Activated gamma-delta T cell (primary cell): ENCODE measurements around the gene SARDH.
A peak's percentile ranks its signal among the peaks of the same experiment; 100 is the strongest.
"Not testable (repeated sequence)": the region's sequence is repeated elsewhere in the genome, so short reads cannot be mapped to it uniquely, and the experiment has no call there.

Experiments used
- DNase-seq: peaks from one replicate; lab custom pipeline; 2025; lab: John Stamatoyannopoulos, UW

SARDH gene

DNA sequence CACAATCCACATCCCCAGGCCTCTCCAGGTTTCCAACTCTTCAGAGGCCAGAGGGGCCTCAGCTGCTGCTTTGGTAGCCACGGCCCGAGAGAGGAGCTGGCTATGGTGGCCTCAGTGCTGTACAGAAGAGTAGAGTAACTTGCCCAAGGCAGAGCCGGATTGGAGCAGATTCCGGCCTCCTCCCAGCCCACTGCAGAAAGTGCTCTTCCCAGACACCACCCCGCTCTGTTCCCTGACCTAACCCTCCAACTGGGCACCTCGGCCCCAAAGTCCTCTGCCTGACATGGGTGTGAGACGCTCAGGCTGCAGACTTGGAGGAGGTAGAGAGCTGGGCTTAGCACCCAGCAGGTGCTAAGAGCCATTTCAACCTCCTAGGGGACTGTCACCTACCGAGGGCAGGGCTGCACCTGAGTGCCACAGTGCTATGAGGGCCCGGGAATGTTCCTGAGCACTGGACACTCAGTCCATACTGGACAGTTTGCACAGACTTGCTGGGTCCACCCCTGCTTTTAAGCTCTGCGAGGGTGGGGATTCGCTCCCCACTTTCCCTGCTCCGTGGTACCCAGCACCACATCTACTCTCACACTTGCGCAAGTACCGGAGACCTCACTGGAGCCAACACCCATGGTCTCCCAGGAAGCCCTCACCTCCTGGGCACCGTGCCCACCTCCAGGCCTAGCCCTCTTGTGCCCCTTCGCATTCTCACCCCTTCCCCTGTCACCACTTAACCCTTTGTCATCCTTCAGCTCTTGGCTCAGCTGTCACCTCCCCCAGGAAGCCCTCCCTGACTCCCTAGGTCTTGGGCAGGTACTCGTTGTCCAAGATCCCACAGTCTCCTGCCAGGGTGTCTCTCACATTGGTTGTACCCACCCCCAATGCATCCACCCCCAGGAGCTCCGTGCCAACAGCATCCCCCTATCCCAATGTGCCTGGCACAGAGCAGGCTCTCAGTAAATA is 52.2 kb downstream of the SARDH start:
- no peak for DNase-seq

DNA sequence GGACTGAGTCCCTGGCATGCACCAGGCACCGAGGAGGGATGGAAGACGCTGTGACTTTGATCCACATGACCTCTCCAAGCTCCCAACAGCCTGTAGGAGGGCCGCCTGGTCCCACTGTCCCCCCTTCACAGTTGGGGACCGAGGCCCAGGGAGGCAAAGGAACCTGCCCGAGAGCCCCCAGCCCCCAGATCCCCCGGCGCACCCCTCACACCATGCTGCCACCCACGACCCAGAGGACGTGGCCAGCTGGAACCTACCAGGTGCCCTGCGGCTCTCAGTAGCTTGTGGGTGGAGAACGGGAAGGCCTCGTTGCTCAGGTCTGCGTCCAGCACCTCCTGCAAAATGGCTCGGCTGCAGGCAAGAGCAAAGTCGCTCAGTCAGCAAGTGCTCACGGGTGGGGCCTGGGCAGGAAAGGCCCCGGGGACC is 53.2 kb downstream of the SARDH start:
- no peak for DNase-seq

DNA sequence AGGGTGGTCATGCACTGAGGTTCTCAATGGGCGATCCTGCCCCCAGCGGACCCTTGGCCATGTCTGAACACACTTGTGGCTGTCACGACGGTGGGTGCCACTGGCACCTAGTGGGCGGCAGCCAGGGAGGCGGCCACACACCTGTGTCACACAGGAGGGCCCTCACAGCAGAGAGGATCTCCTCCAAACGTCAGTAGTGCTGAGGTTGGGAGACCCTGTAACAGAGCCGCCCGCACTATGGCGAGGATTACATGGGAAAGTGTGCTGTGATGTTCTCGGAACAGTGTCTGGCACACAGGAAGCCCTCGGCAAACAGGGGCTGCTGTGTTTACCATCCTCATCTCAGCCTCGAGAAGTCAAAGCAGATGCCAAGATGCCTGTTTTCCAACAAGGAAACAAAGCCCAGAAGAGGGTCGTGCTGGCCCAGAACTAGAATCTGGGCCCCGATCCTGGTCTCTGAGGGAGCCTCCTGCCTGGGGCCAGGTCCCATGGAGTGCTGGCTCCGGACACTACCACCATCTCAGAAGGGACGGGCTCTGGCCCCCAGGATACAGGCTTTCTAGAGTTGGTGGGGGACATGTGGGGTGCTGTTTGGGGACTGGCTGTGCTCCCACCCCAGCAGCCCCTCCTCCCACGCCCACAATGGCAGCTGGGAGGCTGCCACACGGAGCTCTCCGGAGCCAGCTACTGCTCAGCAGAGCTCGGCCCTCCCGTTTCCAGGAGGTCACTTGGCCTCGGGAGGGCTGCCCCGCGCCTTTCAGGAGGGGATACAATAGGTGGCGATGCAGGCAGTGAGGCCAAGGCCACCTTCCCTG is 53.8 kb downstream of the SARDH start:
- no peak for DNase-seq

DNA sequence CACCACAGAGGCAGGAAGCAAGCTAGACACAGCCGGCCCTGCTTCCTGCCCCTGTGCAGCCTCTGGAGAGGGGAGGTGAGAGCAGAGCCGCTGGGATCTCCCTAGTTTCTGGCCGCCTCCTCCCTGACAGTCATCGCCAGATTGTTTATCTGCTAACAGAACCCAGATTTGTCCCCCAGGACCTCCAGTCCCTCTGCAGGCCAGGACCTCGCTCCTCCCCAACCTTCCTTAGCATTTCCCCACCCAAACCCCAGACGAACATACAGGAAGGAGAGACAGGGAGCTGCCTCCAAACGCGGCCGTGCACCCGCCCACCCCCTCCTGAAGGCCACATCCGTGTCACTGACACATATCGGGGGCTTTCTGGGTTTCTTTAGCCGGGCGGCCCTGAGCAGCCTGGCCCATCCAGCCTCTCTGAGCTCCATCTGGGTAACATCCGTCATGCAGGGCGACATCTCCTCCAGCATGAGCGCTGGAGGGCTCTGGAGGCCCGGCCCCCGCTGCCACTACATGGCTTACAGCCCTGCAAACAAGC is 54.5 kb downstream of the SARDH start:
- peak; percentile 29 for DNase-seq

DNA sequence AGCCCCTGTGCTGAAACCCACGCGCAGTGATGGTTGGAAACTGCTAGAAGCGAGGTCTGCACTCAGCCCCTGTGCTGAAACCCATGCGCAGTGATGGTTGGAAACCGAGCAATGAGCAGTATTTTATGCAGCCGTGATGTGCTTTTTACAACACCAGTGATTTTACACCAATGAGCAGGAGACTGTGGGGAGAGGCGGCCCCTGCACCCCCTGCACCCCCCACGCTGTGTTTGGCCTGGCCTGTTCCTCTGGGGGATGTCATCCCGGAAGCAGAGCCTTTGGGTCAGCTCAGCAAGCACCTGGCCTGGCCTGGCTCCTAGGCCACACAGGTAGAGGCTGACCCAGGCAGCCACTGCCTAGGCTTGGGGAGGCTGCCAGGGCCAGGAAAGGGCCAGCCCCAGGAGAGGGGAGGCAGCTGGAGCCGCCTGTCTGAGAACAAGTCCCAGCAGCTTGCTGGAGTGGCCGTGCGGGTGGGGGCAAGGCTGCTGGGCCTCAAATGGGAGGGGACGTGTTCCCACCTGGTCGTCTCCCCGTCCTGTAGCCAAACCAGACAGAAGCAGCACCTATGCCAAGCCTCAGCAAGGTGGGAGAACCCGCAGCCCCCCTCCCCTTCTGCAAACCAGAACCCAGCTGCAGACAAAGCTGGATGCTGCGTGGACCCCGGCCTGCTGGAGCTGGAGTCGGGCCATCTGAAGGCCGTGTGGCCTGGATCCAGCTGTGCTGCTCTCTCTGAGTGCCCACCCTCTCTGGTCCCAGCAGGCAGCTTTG is 55.1 kb downstream of the SARDH start:
- DNase-seq = no peak

DNA sequence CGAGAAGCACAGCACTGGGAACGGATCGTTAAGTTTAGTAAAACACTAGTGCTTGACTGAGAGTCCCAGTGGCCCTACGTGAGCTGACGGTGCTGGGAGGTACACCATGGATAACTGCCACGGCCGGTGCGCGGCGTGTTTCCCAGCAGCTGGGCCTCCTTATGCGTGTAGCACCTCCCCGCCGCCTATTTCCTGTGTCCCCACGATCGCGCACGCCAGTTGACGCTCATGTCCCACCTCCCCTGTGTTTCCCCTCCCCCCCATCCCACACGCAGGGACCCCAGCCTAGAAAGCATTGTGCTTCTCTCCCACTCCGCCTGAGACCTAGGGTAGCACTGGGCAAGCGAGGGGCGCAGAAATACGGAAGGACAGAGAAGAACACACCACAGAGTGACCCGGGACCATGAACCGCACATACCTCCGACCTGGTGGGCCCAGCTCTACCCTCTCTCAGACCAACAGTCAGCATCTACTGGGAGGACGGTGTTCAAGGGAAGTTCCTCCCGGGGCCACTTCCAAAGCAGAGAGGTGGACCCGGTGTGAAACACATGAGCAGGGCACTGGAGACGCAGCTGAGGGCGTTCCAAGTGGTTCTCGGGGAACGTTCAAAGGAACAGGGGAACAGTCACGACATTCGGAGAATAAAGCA is 56.4 kb downstream of the SARDH start:
- no peak for DNase-seq

DNA sequence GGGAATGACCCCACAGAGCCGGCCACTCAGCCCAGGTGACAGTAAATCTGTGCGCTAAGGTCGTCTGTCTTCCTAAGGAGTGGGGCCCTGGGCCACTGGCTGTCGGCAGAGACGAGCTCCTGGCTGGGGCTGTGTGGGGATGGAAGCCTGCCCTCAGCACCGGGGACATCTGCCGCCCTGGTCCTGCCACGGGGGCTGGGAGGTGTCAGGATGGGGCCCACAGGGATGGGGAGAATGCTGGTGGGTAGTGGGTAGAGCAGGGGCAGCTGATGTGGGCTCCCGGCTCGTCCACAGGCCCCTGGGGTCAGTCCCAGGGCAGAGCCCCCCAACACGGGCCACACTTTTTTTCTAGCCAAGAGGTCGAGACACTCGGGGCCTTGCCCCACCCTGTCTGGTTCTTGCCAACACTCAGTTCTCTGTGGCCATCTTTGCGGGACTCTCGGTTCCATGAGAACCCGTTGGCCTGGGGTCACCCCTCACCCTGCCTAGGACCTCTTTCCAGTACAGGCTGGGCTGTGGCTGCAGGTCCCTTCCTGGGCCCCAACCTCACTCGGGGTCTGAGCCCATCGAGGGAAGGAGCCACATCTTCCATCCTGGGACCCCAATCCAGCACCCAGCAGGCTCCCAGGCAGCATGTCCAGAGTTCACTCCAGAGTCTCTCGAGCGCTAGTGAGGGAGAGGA is 57.0 kb downstream of the SARDH start:
- no peak for DNase-seq

DNA sequence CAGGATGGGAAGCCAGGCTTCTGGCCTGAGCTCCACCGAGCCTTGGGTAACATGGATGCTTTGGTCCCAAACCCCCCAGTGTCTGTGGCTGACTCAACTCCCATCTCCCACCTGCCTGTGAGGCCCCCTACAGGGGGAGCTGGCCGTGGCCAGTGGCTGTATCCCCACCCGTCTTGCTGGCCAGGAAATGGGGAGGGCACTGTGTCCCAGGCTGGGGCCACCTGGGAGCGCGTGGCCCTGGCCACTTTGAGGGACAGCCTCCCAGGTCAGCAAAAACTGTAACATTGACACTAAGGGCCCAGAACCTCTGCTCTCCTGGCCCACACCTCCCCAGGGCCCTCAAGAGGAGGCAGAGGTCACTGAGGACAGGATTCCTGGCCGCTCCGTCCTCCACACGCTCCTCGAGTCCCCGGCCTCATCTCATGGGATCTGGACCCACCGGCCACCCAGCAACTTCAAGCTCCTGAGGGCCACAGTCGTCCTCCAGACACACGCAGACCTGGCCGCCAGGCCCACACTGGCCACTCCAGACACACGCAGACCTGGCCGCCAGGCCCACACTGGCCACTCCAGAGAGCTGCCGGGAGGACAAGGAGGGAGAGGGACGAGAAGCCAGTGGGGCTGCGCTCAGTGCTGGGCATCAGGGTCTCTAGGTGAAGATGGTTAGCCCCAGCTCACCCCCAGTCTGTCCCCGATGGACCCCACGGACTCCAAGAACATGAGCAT is 57.7 kb downstream of the SARDH start:
- no peak for DNase-seq

DNA sequence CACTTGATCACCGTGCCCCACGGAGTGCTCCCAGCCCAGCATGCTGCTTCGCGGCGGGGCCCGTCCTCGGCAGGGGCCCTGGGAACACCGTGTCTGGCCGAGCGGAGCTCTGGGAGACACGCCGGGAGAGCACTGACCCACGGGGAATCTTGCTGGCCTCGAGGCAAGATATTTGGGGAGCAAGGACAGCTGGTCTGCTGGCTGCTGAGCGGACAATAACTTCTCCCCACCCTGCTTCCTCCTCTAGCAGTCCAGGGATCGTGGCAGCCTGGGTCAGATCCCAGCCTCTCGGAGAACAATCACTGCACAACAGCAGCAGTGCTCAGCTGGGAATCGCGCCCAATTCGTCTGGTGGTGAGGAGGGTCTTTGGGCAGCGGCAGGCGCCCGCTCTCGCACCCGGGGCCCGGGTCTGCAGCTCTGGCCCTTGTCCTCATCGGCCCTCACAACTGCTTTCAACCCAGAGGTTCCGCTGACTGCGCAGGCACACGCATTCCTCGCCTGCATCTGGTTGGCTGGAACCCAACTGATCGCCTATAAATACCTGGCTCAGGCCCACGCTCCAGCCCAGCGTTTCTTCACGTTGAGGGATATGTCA is 58.6 kb downstream of the SARDH start:
- DNase-seq = no peak

DNA sequence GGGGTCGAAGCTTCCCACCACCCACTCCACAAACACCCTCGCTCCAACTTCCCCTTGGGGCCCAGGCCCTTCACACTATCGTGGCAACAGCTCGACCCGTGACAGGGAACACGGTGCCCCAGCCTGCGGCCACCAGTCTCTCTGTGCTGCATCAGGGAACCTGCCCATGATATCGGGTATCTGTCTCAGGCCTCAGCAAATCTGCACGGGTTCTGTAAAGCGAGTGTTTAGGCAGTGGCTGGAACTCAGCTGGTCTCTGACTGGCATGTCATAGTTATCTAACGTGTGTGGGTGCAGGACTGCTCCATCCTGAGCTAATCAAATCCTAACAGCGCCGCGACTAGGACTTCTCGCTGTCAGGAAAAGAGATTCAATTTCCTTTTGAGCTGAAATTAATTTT is 59.1 kb downstream of the SARDH start:
- no peak for DNase-seq

DNA sequence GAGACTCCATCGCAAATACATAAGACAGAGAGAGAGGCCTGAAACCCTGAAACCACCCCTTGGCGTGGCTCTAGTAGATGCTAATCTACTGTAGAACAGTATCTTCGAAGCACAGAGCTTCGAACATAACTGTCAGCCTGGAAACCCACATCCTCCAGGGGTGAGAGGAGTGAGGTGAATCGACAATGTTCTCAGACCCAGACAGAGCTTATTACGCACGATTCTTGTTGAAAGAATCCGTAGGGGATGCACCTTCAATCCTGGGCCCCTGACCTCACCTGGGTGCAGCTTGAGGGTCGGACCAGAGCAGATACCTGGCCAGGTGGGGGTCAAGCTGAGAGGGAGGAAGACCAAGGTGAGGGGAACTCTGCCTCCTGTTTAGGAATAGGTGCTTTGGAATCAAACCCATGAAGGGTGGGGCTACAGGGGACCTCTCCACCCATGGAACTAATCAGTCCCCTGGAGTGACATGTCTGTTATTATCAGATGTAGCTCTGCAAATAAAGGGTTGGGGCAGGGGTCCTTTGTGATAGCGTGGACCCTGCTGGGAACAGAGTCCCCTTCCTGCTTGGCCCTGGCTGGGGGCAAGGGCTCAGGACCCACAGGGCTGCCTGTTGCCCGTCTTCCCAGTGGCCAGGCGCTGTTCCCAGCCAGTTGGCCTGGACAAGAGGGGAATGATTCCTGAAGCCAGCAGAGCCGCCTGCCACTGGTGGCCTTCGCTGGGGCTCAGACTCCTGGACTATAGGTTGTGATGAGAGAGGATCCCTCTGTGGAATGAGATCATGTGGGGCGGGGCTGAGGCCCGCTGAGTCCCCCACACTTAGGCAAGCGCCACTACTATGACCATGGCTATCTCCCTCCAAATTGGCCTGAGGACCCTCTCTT is 60.8 kb downstream of the SARDH start:
- no peak for DNase-seq

DNA sequence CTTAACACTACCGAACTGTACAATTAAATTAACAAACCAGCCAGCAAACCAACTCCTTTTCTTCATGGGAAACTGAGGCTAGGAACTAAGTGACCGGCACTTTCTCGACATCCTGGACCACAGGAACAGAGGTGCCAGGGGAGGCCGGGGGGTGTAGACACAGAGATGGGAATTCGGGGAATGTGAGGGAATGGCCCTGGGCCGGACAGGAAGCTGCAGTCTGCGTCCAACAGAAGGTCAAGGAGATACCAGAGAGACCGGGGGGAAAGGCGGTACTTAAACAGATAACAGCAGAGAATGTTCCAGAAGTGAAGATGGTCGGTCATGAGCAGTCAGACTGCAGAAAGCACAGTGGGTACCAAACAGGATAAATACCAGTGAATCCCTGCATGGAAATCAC is 61.7 kb downstream of the SARDH start:
- no peak for DNase-seq

DNA sequence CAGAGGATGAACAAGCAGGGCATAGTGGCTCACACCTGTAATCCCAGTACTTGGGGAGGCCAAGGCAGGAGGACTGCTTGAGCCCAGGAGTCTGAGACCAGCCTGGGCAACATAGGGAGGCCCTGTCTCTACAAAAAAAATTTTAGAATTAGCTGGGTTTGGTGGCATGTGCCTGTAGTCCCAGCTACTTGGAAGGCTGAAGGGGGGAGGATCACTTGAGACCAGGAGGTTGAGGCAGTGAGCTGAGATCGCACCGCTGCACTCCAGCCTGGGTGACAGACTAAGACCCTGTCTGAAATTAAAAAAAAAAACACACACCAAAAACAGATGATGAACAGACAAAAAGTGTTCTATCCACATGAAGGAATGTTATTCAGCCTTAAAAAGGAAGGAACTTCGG is 62.4 kb downstream of the SARDH start:
- DNase-seq = not testable (repeated sequence)

DNA sequence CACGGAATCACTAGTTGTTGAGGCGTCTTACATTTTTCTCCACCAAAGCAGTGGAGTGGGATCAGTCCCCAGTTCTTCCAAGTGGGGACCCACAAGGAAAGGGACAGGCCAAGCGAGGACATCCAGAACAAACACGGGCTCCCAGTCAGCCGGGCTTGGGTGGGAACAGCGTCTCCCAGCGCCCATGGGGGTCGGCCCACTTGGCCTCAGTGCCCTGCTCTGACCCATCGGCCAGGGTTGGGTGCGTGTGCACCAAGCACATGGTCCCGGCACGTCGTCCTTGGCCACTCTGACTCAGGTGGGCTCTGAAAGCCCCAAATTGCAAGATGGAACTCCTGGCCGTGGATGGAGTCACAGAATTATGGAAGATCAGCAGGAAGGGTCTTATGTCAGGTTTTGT is 64.1 kb downstream of the SARDH start:
- DNase-seq = no peak

DNA sequence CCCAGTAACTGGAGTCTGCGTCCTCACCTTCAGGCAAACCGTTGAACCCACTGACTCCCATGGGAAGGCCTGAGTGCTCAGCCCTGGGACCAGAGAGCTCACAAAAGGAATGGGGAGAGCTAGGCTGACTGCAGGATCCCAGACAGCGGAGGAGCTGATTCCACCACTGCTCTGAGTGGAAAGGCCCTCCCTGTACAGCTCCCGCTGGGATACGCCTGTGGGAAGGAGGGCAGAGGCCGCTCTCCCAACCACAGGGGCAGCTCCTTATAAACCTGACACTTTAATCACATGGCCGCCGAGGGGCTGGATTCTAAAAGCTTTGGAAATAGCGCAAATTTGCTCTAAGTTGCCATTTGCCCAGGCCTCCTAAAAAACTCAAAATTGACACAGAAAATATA is 64.9 kb downstream of the SARDH start:
- DNase-seq = no peak

DNA sequence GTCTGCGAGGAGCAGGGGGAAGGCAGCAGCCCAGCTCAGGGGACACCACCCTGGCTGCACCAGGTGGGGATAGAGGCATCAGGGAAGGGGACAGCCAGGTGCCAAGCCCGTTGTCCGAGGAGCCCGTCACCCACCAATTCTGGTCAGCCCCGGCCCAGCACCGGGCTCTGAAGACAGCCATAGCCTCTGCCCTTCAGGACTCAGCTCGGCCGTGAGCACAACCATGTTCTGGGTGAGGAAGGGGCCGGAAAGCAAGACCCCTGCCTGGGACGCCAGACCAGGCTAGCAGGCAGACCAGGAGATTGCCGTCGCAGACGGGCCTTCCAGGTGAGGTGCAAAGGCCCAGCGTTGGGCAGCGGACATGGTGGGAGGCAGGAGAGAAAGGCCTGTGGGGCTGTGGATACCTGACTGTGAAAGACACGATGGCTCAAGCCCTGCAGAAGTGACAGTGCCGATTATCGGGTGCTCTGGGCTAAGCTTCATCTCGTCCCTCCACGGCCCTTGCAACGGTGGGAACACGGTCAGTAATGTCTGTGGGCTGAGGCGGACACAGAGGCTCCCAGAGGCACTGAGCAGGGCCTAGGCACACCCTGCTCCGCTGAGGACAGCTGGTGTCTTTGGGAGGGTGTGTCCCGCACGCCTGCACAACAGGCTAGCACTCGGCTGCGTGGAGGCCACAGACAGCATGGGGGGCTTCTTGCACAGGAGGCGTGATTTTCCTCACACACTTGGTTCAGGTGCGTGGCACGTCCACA is 65.5 kb downstream of the SARDH start:
- DNase-seq = no peak

DNA sequence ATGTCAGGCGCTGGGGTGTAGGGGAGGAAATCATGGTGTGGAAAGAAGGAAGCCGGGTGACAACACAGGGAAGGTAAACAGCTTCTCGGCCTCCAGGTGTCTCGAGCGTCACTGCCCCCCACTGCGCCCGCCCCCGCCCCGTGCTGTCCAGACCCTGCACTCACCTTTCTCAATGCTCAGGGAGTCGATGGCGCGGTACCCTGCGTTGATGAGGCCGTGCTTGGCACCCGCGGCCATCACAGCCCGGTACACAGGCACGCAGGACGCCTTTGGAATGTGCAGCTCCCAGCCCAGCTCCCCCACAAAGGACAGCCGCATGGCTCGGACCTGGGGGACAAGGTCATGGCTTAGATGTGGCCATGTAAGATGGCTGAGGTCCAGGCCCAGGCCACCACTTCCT is 66.8 kb downstream of the SARDH start:
- no peak for DNase-seq

DNA sequence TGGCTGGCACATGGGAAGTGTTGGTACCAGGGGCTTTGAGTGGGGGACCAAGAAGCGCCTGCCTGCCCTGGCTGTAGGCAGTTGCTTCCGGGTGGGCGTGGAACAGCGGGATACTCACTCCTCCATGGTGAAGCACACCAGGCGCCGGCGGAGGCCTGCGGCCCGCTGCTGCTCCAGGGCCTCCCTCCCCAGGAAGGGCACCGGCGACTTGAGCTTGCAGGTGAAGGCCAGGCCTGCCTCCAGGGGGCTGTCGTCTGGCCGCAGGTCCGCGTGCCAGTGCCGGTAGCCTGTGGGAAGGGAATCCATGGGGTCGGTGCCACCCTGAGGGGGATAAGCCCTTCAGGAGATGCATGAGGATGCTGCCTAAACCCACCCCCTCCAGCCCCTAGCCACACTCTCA is 67.7 kb downstream of the SARDH start:
- no peak for DNase-seq
